ENCODE measurements around the gene SLC13A1.

The SLC13A1 gene

DNA sequence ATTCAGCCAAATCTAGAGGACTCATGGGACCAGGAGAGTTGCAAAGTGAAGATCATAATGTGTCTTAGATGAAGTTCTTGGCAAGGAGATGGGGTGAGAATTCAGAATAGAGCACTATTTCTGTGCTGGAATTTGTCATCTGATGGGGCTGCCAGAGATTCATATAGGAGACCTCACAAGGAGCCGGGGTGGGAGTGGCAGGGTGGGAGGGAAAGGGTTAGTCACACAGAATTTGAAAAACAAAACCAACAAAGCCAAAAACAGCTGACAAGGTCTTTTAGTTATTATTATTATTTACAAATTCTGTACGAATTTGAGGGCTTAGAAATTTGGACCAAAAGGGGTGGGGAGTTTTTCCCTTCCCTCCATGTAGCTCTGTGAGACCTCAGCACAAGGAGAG lies 1.7 kb downstream of the SLC13A1 start:
- DNase-seq (ENCODE audit: extremely low read depth in 1 of 2, low read depth in 1 of 2): no peak

DNA sequence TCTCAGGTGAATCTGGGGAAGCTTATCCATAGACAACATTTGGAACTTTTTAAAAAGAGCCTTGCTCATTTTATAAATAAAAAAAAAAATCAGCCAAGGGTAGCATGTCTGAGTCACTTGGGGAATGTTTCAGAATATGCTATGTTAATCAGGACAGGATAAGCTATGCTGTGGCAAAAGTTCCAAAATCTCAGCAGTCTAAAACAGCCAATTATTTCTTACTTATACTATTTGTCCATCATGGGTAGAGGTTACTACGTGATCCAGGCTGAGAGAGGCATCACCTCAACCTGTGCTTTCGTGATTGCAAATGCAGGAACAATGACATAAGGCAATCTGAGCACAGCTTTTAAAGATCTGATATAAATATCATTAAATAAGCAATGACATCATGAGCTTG lies 6.5 kb downstream of the SLC13A1 start:
- DNase-seq (ENCODE audit: extremely low read depth in 1 of 2, low read depth in 1 of 2): no peak

DNA sequence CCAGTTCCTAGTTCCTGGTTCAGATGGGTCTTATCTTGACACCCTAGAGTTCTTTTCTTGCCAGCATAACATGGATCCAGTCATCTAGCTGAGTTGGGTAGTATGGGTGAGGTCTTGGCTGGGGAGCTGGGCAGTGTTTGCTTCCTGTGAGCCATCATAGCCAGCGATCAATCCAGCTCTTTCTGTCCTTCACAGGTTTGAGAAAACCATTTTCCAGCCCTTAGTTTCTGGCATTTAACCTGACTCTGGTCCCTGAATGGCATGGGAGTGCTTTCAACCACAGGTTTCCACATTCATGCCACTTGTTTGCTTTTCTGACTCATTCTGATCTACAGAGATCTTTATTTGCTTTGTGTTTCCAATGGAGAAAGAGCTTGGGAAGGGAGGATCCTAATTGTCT lies 8.6 kb downstream of the SLC13A1 start:
- no peak for DNase-seq (ENCODE audit: extremely low read depth in 1 of 2, low read depth in 1 of 2)

DNA sequence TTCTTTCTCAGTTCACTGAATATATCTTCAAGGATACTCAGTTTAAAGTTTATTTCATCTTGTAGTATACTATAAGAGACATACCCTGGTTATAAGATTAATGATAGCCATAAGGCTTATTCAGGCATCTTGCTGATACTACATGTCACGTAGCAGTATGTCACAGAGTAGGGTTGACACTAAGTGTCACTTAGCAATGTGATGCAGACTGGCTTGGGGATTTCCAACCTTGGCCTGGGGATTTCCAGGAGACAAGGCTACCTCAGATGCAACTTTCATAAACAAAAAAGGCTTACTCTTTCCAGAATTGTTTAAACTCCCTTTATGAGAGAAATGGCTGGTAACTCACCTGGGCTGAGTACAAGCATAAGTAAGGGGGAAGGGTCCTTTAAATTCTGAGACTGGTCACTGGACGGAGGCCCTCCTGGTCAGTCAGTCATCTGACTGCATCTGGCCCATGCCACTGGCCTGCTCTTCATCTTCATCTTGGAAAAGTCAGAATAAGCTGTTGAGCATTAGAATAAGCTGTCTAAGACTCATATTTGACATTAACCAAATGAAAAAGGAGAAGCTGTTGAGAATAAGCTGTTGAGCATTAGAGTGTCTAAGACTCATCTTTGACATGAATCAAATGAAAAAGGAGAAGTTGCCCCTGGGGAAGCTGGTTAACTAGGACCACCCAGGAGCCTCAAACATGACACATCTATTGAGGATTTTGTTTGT lies 9.5 kb downstream of the SLC13A1 start:
- DNase-seq (ENCODE audit: extremely low read depth in 1 of 2, low read depth in 1 of 2): no peak

DNA sequence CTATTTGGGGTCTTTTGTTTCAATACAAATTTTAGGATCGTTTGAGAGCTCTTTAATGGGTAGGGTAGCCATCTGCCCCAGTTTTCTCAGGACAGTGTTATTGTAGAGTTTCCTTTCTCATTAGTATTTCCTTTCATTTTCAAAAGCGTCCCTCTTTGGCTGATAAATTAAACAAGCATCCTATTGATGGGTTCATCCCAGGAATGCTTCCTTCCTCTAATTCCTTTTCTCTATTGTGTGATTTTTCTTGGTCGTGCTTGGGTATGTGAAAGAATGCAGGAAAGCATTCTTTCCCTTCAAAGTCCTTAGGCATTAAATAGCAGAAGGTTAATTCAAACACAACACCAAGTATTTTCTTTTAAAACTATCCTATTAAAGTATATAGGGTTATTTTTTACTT lies 14.0 kb downstream of the SLC13A1 start:
- DNase-seq (ENCODE audit: extremely low read depth in 1 of 2, low read depth in 1 of 2): no peak

DNA sequence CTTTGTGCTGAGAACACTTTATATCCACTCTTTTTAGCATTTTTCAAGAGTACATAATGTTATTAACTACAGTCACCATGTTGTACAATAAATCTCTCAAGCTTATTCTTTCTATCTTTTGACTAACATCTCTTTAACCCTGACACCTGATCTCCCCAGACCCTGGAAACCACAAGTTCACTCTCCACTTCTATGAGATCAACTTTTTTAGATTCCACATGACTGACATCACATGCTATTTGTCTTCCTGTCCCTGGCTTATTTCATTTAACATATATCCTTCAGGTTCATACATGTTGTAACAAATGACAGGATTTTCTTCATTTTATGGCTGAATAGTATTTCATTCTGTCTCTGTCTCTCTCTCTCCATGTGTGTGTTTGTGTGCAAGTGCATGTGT lies 15.5 kb downstream of the SLC13A1 start:
- no peak for DNase-seq (ENCODE audit: extremely low read depth in 1 of 2, low read depth in 1 of 2)

DNA sequence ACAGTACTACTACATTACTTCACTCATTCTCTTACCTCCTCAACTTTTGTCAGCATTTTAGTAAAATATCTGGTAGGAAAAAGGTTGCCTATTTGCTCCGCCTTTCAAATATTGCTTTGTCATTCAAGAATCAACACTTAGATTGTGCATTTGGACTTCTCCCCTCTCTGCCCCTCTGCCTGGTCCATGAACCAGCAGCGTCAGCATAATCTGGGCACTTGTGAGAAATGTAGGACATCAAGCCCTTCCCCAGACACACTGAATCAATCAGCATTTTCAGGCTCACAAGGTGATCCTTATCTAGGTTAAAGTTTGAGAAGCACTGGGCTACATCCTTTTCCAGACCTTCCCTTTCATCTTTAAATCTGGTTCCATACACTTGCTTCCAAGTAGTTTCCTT lies 16.3 kb downstream of the SLC13A1 start:
- no peak for DNase-seq (ENCODE audit: extremely low read depth in 1 of 2, low read depth in 1 of 2)

DNA sequence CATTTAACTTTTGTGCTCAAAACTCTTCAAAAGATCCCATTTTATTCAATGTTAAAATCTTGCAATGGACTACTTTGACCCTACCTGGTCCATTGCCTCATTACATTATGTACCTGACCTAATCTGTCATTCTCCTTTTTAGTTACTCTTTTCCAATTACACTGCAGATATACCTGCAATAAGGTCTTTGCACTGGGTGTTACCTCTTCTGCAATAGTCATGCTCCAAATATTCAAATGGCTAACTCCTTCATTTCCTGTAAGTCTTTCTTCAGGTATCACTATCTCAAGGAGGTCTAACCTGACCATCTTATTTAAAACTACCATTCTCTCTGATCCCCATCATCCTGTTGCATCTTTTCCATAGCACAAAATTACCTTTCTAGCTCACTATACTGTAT lies 22.3 kb downstream of the SLC13A1 start:
- DNase-seq (ENCODE audit: extremely low read depth in 1 of 2, low read depth in 1 of 2): no peak

DNA sequence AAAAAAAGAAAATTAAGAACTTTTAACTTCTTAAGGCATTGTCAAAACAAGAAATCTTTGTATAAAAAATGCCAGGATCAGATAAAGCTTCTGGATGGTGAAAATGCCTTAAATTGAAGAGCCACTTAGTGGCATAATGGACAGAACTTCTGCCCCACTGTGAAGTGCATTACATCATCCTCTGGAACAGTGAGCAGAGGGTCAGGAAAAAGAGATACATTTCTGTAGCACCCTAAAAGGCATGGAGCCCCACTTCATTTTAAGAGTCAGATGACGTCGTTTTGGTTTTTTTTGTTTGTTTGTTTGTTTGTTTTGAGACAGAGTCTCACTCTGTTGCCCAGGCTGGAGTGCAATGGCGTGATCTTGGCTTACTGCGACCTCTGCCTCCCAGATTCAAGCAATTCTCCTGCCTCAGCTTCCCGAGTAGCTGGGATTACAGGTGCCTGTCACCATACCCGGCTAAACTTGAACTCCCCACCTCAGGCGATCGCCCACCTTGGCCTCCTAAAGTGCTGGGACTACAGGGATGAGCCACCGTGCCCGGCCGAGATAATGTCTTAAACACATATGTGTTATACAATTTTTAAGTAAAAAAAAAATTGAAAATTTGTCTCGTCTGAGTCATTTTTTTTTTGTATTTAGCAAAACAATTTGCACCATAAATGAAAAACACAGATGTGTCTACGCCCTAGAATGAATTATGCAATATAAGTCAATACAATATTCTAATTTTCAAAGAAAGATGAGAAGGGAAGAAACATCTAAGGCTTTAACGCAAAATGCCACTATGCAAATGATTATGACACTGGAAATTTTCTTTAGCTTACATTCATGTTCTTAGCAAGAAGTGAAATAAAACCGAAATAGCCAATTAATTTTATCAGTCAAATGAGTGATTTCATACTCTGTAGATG lies 29.2 kb downstream of the SLC13A1 start:
- DNase-seq (ENCODE audit: extremely low read depth in 1 of 2, low read depth in 1 of 2): no peak

DNA sequence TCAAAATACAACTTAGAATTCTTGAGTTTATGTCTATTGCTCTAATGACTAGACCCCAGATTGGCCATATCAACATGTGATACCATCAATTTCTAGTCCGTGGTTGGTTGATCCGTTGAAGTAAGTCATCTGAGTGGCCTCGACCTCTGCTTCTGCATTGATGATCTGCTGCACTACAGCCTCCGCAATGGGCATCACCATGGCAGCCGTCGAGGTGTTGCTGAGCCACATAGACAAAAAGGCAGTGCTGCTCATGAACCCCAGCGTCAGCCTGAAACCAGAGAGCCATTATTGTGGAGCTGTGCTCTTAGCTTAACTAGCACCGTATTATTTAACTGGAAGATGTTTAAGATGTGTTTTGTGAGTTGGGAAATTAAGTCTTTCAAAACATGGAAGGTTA lies 30.7 kb downstream of the SLC13A1 start:
- no peak for DNase-seq (ENCODE audit: extremely low read depth in 1 of 2, low read depth in 1 of 2)

DNA sequence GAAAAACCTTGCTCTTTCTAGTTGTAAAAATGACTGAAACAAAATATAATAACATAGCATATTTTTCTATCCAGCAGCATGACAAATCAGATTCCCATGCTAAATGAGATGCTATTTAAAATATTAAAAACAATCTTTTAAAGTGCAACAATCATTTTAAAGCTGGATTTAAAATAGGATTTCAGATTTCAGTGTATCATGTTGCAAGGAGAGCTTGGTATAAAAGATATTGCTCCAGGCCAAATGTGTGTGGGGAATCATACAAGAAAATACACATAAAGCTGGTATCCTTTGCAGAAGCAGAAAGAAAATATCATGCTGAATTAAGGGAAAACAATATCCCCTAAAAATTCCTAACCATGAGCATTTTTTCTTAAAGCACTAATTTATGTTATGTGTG lies 42.2 kb downstream of the SLC13A1 start:
- no peak for DNase-seq (ENCODE audit: extremely low read depth in 1 of 2, low read depth in 1 of 2)

DNA sequence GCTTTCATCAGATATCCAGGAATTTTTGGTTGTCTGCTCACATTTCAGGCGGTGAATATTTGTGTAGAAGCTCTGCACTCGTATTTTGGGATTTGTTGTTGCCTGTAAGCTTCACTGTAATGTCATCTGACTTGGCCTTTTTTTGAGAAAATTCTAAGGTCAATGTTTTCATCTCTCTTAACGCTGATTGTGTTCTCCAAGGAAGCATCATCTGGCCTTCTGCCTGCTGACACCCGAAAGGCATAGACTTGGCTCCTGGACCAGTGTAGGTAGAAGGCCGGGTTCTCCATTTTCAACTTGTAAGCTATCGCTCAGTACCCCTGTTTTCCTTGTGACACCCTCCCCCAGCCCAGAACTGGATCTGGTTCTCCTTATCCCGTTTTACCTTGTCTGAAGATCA lies 44.2 kb downstream of the SLC13A1 start:
- no peak for DNase-seq (ENCODE audit: extremely low read depth in 1 of 2, low read depth in 1 of 2)

DNA sequence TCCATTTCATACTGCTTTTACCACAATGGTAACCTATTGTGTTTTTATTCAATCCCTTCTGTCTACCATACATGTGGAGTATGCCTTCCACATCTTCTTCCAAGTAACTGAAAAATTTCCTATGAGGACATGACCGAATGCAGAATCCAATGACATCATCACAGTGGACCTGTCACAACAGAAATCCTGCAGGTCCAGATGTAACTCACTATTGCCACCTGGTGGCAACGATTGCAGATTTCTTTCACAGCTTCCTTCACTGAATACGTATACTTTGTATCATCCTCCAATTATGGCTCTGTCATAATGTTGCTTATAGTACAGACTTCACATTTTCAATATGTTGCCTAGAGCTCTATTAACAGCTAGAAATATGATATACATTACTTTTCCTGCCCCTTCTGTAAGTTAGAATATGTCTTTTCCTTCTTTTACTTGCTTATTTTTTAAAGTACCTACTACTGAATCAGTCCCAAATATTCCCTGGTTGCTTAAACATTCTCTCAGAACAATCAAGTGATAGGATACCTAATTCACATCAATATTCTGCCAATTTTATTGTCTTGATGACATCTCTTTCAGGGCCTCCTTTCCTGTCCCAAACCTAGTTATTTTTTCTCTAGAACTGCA lies 45.4 kb downstream of the SLC13A1 start:
- DNase-seq (ENCODE audit: extremely low read depth in 1 of 2, low read depth in 1 of 2): no peak

DNA sequence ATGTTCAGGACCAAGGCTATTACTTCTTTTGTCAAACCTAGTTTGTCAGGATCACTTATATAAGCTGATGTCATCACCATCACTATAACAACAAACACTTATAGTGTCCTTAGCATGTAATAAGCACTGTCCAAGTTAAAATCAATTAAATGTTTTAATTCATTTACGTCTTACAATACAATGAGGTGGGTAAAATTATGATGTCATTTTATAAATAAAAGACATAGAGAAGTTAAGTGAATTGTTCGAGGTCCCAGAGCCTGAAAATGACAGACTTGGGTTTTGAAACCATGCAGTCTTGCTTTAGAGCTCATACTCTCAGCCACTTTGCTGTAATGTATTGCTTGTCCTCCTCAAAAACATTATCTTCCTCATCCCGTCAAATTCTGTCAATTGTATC lies 48.3 kb downstream of the SLC13A1 start:
- DNase-seq (ENCODE audit: extremely low read depth in 1 of 2, low read depth in 1 of 2): no peak

DNA sequence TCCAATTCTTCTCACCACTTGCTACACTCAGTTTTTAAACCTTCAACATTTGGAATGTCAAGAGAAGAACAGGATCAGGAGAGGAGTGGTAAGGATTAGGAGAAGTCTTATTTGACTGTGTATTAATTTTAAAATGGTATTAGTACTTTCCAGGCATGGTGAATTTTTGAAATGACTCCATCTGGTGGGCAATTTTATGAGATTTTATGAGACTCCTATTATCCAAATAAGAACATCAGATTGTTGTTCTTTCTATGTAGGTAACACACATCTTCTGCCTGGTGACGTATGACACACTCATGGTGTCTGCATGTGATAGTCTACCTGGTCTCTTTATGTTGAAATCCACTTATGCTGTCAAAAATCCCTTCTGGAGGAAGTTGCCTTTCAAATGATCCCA lies 51.0 kb downstream of the SLC13A1 start:
- DNase-seq (ENCODE audit: extremely low read depth in 1 of 2, low read depth in 1 of 2): no peak

DNA sequence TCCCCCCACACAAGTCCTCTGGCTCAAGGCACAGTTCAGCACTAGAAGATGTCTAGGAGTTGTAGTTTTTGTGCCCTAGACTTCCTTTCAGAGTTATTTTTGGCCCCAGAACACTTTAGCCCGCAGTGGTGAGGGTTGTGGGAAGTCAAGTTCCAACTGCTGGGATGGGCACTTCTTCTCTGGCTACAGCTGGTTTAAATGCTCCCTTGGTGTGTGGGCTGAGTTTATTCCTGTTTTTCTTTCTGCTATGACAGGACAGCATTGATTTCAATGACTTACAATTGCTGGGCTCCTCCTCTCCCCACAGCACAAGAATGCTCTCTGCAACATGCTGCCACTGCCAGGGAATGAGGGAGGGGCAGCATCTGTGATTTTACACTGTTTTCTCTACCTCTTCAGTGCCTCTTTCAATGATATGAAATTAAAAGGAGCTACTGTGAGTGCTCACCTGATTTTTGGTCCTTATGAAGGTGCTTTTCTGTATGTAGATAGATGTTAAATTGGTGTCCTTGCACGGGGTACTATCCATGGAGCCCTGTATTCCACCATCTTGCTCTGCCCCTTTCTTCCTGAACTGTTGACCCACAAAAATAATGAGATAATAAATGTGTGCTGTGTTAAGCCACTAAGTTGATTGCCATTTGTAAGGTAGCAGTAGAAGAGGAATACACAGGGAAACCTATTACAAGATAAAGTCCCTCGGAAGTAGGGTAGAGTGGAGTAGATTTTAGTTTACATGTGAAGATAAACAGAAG lies 56.3 kb downstream of the SLC13A1 start:
- no peak for DNase-seq (ENCODE audit: extremely low read depth in 1 of 2, low read depth in 1 of 2)

DNA sequence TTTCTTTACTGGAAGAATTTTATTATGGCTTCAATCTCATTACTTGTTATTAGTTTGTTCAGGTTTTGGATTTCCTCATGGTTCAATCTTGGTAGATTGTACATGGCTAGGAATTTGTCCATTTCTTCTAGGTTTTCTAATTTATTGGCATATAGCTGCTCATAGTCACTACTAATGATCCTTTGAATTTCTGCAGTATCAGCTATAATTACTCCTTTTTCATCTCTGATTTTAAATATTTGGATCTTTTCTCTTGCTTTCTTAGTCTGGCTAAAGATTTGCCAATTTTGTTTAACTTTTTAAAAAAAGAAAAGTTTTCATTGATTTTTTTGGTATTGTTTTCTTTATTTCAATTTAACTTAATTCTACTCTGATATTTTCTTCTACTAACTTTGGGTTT lies 59.2 kb downstream of the SLC13A1 start:
- no peak for DNase-seq (ENCODE audit: extremely low read depth in 1 of 2, low read depth in 1 of 2)

DNA sequence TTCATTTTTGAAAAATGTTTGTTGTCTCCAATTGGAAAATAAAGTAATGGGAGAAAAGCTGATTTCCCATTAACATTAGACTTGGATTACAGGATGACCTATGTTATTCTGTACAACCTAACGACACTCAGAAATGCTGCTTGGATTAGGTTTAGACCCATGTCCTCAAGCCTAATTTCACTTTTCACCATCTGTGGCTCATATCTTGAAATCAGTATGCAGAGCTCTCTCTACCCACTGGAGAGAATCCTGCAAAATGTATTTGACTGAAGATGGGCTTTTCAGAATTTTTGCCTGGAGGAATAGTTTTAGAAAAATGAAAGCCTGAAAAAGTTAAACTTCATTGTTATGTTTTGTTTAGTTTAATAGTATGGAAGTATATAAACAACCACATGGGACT lies 63.8 kb downstream of the SLC13A1 start:
- no peak for DNase-seq (ENCODE audit: extremely low read depth in 1 of 2, low read depth in 1 of 2)

DNA sequence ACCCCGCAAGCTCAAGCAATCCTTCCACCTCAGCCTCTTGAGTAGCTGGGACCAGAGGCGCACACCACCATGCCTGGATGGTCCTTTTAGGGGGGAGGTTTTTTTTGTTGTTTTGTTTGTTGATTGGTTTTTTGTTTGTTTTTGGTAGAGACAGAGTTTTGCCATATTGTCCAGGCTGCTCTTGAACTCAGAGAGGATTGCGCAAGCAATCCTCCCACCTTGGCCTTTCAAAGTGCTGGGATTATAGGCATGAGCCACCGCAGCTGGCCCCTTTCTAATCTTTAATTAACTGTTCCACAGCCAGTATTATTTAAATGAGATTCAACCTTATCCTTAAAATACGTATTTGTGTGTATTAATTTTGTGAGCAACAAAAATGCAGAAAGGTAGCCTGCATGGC lies 65.8 kb downstream of the SLC13A1 start:
- no peak for DNase-seq (ENCODE audit: extremely low read depth in 1 of 2, low read depth in 1 of 2)

DNA sequence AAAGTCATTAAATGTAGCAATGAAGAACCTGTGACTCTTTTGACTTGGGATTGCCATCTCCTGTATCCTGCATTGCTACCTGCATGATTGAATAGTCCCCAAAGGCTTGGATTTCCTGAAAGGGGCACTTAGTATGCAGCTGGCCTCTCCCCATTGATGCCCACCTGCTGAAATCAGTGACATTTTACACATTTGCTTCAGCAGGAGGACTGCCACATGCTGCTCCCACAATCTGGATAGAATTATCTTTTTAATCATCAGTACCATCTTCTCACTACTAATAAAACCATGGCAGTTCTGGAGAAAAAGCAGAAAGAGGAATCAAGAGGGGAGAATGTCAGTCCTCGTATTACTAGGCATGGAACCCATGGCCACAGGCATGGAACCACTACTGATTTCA lies 67.8 kb downstream of the SLC13A1 start:
- DNase-seq (ENCODE audit: extremely low read depth in 1 of 2, low read depth in 1 of 2): no peak

DNA sequence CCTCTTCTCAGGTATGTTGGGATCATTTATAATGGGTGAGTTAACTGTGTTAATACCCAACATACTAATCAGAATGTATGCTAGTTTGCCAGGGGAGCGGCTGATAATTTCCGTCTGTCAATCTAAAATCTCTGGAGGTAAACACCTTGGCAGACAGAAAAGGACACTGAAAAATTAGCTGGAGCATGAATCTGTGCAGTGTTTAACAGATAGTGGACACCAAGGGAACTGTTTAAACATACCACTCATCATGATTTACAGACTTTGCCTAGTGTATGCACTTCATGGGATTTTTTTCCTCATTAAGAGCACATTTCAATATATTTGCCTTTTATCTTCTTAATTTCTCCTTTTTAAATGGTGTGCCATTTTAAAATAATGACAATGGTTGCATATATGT lies 68.2 kb downstream of the SLC13A1 start:
- DNase-seq (ENCODE audit: extremely low read depth in 1 of 2, low read depth in 1 of 2): no peak

Measured in activated CD8-positive, alpha-beta memory T cell treated with anti-CD3 and anti-CD28 coated beads for 1 hour (primary cell).